GM12872 (cell line): ENCODE measurements around the gene DLL3.

Experiments used
- TF ChIP-seq, protein P1 (sequence below): IDR thresholded peaks from 3 replicates; pipeline ENCODE4 v1.5.1; 2011; ENCODE audit warnings: low read depth, mild to moderate bottlenecking, low read length, moderate library complexity; ENCODE audit not compliant: insufficient read depth

DLL3 gene

DNA sequence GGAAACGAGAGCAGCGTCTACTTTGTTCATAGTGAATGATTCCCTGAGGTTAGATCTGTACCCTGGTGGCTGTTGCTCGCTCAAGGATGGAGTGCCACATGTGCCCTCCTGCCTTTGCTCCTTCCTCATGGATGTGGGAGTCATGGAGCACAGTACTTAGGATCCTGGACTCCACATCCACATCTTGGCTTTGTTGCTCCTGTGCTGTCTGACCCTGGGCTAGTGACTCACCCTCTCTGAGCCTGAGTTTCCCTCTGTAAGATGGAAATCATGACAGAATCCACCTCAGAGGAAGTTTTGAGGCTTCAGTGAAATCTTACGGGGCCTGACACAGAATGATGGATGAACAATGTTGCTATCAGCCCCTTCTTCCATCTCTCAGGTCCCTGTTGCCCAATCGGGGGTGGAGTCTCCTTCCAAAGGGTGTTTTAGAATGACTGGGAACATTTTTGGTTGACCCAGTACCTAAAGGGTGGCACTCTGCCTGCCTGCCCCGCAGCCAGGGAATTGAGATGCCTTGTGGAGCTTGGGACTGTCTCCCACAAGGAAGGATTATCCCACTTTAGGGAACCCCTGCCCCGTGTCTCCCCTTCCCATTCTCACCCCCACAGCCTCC lies 27.9 kb upstream of the DLL3 start:
- TF ChIP-seq, protein P1, sequence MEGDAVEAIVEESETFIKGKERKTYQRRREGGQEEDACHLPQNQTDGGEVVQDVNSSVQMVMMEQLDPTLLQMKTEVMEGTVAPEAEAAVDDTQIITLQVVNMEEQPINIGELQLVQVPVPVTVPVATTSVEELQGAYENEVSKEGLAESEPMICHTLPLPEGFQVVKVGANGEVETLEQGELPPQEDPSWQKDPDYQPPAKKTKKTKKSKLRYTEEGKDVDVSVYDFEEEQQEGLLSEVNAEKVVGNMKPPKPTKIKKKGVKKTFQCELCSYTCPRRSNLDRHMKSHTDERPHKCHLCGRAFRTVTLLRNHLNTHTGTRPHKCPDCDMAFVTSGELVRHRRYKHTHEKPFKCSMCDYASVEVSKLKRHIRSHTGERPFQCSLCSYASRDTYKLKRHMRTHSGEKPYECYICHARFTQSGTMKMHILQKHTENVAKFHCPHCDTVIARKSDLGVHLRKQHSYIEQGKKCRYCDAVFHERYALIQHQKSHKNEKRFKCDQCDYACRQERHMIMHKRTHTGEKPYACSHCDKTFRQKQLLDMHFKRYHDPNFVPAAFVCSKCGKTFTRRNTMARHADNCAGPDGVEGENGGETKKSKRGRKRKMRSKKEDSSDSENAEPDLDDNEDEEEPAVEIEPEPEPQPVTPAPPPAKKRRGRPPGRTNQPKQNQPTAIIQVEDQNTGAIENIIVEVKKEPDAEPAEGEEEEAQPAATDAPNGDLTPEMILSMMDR, result no peak

DNA sequence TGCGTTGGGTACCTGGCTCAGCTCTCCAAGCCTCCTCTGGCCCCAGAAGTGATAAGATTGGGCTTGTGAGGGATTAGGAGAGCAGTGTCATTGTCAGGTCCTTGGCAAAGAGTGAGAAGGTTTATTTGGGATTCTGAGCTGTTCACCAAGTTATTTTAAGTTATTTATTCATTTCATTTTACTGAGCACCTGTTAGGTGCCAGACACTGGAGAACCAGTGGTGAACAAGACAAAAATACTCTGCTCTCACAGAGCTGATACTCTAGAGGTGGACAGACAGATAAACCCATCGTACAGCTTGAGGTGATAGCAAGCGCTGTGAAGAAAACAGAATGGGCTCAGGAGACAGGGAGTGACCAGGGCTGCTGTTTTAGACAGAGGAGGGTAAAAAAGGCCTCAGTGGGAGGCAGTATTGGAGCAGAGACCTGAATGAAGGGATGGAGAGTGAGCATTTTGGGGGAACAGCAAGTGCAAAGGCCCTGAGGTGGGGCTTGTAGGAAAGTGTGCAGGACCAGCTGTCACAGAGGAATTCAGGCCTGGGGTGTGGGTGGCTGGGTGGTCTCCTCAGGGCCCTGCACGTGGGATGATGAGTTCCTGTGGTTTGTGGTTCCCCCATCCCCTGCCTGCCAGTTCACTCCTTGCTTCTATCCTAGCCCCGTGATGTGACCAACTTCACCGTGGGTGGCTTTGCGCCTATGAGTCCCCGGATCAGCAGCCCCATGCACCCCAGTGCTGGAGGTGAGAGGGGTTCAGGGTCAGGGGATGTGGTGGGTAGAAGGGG lies 26.8 kb upstream of the DLL3 start:
- TF ChIP-seq, protein P1, result no peak

DNA sequence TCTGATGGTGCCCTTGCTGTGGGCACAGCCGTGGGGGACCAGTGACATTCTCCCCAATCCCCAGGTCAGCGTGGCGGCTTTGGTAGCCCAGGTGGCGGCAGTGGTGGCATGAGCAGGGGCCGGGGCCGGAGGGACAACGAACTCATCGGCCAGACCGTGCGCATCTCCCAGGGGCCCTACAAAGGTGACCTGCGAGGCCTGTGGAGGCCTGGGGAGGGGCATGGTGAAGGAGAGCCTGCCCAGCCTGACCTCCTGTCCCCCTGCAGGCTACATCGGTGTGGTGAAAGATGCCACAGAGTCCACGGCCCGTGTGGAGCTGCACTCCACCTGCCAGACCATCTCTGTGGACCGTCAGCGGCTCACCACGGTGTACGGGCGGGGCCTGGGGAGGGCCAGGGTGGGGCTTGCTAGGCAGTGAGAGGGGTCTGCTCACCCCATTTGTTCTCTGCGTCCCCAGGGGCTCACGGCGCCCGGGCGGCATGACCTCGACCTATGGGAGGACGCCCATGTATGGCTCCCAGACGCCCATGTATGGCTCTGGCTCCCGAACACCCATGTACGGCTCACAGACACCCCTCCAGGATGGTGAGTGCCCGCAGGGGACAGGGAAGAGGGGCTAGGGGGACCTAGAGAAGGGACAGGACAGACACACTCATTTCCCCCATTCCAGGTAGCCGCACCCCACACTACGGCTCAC lies 25.9 kb upstream of the DLL3 start:
- TF ChIP-seq, protein P1, result no peak

DNA sequence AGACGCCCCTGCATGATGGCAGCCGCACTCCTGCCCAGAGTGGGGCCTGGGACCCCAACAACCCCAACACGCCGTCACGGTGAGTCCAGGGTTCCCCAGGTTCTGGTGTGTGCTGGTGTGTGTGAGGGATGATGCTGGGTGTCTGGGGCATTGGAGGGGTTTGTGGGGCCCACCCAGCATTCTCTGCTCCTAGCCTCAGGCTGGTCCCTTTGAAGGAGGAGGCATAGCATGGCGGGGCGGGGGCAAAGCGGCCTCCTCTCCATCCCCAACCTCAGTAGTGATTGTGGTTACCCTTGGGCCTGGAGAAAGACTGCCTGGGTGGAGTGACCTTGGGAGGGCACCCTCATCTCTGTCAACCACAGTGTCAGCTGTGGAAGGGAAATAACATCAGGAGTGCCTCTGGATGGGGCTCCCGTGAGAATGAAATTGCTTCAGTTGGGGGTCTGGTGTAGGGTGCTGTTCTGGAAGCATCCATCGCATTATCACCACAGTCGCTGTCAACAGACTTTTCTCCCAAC lies 25.2 kb upstream of the DLL3 start:
- TF ChIP-seq, protein P1, result no peak

DNA sequence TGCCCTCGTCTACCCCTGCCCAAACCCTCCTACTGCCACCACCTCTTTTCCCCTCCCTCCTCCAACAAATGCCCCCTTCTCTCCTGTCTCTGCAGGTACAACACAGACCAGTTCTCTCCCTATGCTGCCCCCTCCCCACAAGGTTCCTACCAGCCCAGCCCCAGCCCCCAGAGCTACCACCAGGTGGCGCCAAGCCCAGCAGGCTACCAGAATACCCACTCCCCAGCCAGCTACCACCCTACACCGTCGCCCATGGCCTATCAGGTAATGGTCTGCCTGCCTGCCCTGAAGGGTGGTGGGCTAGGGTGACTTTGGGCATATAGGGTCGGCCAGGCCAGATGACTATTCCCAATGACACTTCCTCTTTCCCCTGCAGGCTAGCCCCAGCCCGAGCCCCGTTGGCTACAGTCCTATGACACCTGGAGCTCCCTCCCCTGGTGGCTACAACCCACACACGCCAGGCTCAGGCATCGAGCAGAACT lies 24.6 kb upstream of the DLL3 start:
- TF ChIP-seq, protein P1, result peak; percentile 88

DNA sequence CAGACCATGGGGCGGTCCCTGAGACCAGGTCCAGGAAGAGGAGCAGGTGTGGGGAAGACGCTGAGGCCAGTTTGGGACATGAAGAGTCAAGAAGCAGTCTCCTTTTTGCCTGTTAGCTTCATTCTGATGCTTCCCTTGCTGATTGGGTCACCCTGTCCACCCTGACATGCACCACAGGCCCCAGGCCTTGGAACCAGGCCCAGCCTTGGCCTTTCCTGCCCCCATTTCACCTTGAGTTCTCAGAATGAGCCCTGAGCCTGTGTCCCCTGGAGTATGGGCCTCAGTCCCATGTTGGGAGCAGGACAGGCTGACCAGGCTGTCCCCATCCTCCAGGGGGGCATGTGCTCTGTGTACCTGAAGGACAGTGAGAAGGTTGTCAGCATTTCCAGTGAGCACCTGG lies 23.0 kb upstream of the DLL3 start:
- TF ChIP-seq, protein P1, result no peak

DNA sequence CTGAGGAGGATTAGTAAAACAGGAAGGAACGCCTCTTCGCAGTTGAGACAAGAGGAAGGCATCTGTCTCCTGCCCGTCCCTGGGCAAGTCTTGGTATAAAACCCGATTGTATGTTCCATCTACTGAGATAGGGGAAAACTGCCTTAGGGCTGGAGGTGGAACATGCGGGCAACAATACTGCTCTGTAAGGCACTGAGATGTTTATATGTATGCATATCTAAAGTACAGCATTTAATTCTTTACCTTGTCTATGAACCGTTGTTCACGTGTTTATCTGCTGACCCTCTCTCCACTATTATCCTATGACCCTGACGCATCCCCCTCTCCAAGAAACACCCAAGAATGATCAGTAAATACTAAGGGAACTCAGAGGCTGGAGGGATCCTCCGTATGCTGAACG lies 18.8 kb upstream of the DLL3 start:
- TF ChIP-seq, protein P1, result no peak
